Measurements from ENCODE around the gene TGIF1.
A peak's percentile ranks its signal among the peaks of the same experiment; 100 is the strongest.
"Not testable (repeated sequence)": the region's sequence is repeated elsewhere in the genome, so short reads cannot be mapped to it uniquely, and the experiment has no call there.

TGIF1 gene

GRCh38 chr18:3450012-3450798 is at the start of gene TGIF1:
TGIF1 (plus strand) TSS chr18:3450172; CDS start chr18:3450490, 318 bp downstream.
- DNase-seq: peak; percentile 90

- no peak for DNase-seq
Measured at GRCh38 chr18:3400567-3401296, 49.2 kb upstream of the TGIF1 start.

GRCh38 chr18:3401669-3402620 is 48.0 kb upstream of the TGIF1 start:
- no peak for DNase-seq

GRCh38 chr18:3402982-3403451 is 47.0 kb upstream of the TGIF1 start:
- DNase-seq: peak; percentile 72

- DNase-seq: no peak
Measured at GRCh38 chr18:3405713-3406112, 44.3 kb upstream of the TGIF1 start.

GRCh38 chr18:3408107-3408506 is 41.9 kb upstream of the TGIF1 start:
- no peak for DNase-seq

- no peak for DNase-seq
Measured at GRCh38 chr18:3409811-3410210, 40.2 kb upstream of the TGIF1 start.

- peak; percentile 9 for DNase-seq
Measured at GRCh38 chr18:3410273-3410672, 39.7 kb upstream of the TGIF1 start.

GRCh38 chr18:3410876-3411275 is 39.1 kb upstream of the TGIF1 start:
- DNase-seq: not testable (repeated sequence)

- DNase-seq: no peak
Measured at GRCh38 chr18:3411327-3411726, 38.6 kb upstream of the TGIF1 start.

- DNase-seq: peak; percentile 8
Measured at GRCh38 chr18:3411854-3412268, 38.1 kb upstream of the TGIF1 start.

- not testable (repeated sequence) for DNase-seq
Measured at GRCh38 chr18:3412528-3412927, 37.4 kb upstream of the TGIF1 start.

GRCh38 chr18:3415110-3415509 is 34.9 kb upstream of the TGIF1 start:
- DNase-seq: no peak

- DNase-seq: no peak
Measured at GRCh38 chr18:3418083-3418482, 31.9 kb upstream of the TGIF1 start.

GRCh38 chr18:3420919-3421279 is 29.1 kb upstream of the TGIF1 start:
- no peak for DNase-seq

- DNase-seq: no peak
Measured at GRCh38 chr18:3422905-3423304, 27.1 kb upstream of the TGIF1 start.

- DNase-seq: no peak
Measured at GRCh38 chr18:3424280-3424890, 25.6 kb upstream of the TGIF1 start.

GRCh38 chr18:3425030-3425429 is 24.9 kb upstream of the TGIF1 start:
- DNase-seq: no peak

GRCh38 chr18:3425446-3425845 is 24.5 kb upstream of the TGIF1 start:
- DNase-seq: no peak

- no peak for DNase-seq
Measured at GRCh38 chr18:3426074-3426473, 23.9 kb upstream of the TGIF1 start.

GRCh38 chr18:3427944-3428343 is 22.0 kb upstream of the TGIF1 start:
- no peak for DNase-seq

GRCh38 chr18:3429121-3429520 is 20.9 kb upstream of the TGIF1 start:
- DNase-seq: no peak

- no peak for DNase-seq
Measured at GRCh38 chr18:3434685-3435084, 15.3 kb upstream of the TGIF1 start.

All from fibroblast of skin of right biceps (primary cell).